Vagina (tissue), 2 donors: Measurements from ENCODE around the gene PSMC3IP.

Experiments used
- CTCF ChIP-seq, 3 experiments: fragments of 450-650 bp in 2 of 3; fragments of 200-600 bp in 1 of 3; sonication (generic) in 1 of 3; IDR thresholded peaks; one replicate each; pipeline ENCODE4 v1.5.1; 2017 to 2019; ENCODE audit warnings: antibody characterized with exemption in 3 of 3, mild to moderate bottlenecking in 2 of 3, moderate library complexity in 2 of 3
- POLR2A ChIP-seq, 2 donors: fragments of 450-650 bp; IDR thresholded peaks; one replicate each; pipeline ENCODE4 v1.6.1; 2017; ENCODE audit warnings: antibody characterized with exemption in 2 of 2, mild to moderate bottlenecking in 2 of 2, moderate library complexity in 2 of 2
- POLR2AphosphoS5 ChIP-seq, 2 donors: sonication (generic); formaldehyde crosslinking; IDR thresholded peaks; one replicate each; pipeline ENCODE4 v1.9.0; 2017; ENCODE audit warnings: antibody characterized with exemption in 2 of 2, mild to moderate bottlenecking in 2 of 2, low read depth in 1 of 2; ENCODE audit not compliant: insufficient read depth in 1 of 2

GRCh38 chr17:42535155-42536047 is 42.1 kb downstream of the PSMC3IP start:
- TF ChIP-seq POLR2A (IDR thresholded peaks at IDR 0.05) (no peak), CTCF (IDR thresholded peaks at IDR 0.05) (no peak), POLR2AphosphoS5 (IDR thresholded peaks at IDR 0.05; ENCODE audit: insufficient read depth in 1 of 2, low read depth in 1 of 2) (no peak)
